Measurements from ENCODE around the gene OSTF1.

The OSTF1 gene

GRCh38 chr9:75085640-75086039 is 2.7 kb upstream of the OSTF1 start:
- DNase-seq = no peak

- DNase-seq = no peak
Observed at GRCh38 chr9:75086541-75087288, 1.6 kb upstream of the OSTF1 start.

- DNase-seq = peak; percentile 38
Observed at GRCh38 chr9:75087289-75087823, 958 bp upstream of the OSTF1 start.

GRCh38 chr9:75088646-75089372 is 495 bp downstream of the OSTF1 start:
- peak; percentile 61 for DNase-seq

GRCh38 chr9:75089373-75089766 is 1.1 kb downstream of the OSTF1 start:
- DNase-seq = no peak

- DNase-seq = no peak
Observed at GRCh38 chr9:75090579-75090978, 2.3 kb downstream of the OSTF1 start.

GRCh38 chr9:75092766-75093165 is 4.5 kb downstream of the OSTF1 start:
- no peak for DNase-seq

GRCh38 chr9:75096796-75097195 is 8.5 kb downstream of the OSTF1 start:
- no peak for DNase-seq

GRCh38 chr9:75101004-75101588 is 12.8 kb downstream of the OSTF1 start:
- no peak for DNase-seq

- DNase-seq = no peak
Observed at GRCh38 chr9:75102177-75102790, 14.0 kb downstream of the OSTF1 start.

GRCh38 chr9:75104607-75105006 is 16.3 kb downstream of the OSTF1 start:
- DNase-seq = no peak

- no peak for DNase-seq
Observed at GRCh38 chr9:75105019-75105540, 16.8 kb downstream of the OSTF1 start.

- no peak for DNase-seq
Observed at GRCh38 chr9:75105841-75106240, 17.5 kb downstream of the OSTF1 start.

- DNase-seq = no peak
Observed at GRCh38 chr9:75106857-75107256, 18.5 kb downstream of the OSTF1 start.

GRCh38 chr9:75108571-75108970 is 20.3 kb downstream of the OSTF1 start:
- DNase-seq = peak; percentile 19

- no peak for DNase-seq
Observed at GRCh38 chr9:75109210-75109839, 21.0 kb downstream of the OSTF1 start.

- no peak for DNase-seq
Observed at GRCh38 chr9:75111019-75111622, 22.8 kb downstream of the OSTF1 start.

GRCh38 chr9:75112789-75113188 is 24.5 kb downstream of the OSTF1 start:
- DNase-seq = no peak

- DNase-seq = no peak
Observed at GRCh38 chr9:75116306-75116705, 28.0 kb downstream of the OSTF1 start.

- no peak for DNase-seq
Observed at GRCh38 chr9:75117564-75117963, 29.2 kb downstream of the OSTF1 start.

GRCh38 chr9:75120686-75121085 is 32.4 kb downstream of the OSTF1 start:
- DNase-seq = no peak

- no peak for DNase-seq
Observed at GRCh38 chr9:75121914-75122558, 33.7 kb downstream of the OSTF1 start.
